ENCODE measurements around the gene LRPAP1.

- TF ChIP-seq POLR2A (IDR thresholded peaks at IDR 0.05) (no peak), CTCF (IDR thresholded peaks at IDR 0.05) (no peak)
Observed at GRCh38 chr4:3475713-3476260, 56.4 kb downstream of the LRPAP1 start.

Measured in body of pancreas (tissue), 4 donors.